Neural cell (in vitro differentiated cells): Measurements from ENCODE around the gene ZGLP1. TPM values are rescaled to one million over a fixed set of nuclear protein-coding genes. Genes with fewer than 3 reads are reported as not detected.

Experiments used
- H2AFZ ChIP-seq: fragments of 200-600, 300-800 bp; sonication (generic), shearing (Covaris generic); 2 replicates; pipeline ENCODE4 v1.6.0; 2014; ENCODE audit warnings: low read depth, mild to moderate bottlenecking, antibody characterized with exemption, low read length, moderate library complexity
- H3F3A ChIP-seq: fragments of 200-600 bp; shearing (Covaris generic); 2 replicates; pipeline ENCODE4 v1.6.1; 2016; ENCODE audit warnings: mild to moderate bottlenecking, moderate library complexity, mixed read lengths, antibody characterized with exemption, low read length; ENCODE audit not compliant: insufficient read depth, poor library complexity, severe bottlenecking
- H3K27ac ChIP-seq: fragments of 200-600, 300-800 bp; sonication (generic), shearing (Covaris generic); 2 replicates; pipeline ENCODE4 v1.5.1; 2014; ENCODE audit warnings: mild to moderate bottlenecking, low read length, moderate library complexity
- H3K27me3 ChIP-seq: fragments of 300-800, 200-600 bp; sonication (generic), shearing (Covaris generic); 2 replicates; pipeline ENCODE4 v1.6.0; 2014; ENCODE audit warnings: mild to moderate bottlenecking, low read depth, low read length, moderate library complexity; ENCODE audit not compliant: insufficient read depth
- H3K36me3 ChIP-seq: fragments of 300-800, 200-600 bp; sonication (generic), shearing (Covaris generic); 2 replicates; pipeline ENCODE4 v1.5.1; 2014; ENCODE audit warnings: mild to moderate bottlenecking, antibody characterized with exemption, low read length, moderate library complexity; ENCODE audit not compliant: insufficient read depth
- H3K4me2 ChIP-seq: fragments of 300-800, 200-600 bp; sonication (generic), shearing (Covaris generic); 2 replicates; pipeline ENCODE4 v1.6.0; 2014; ENCODE audit warnings: mild to moderate bottlenecking, low read length
- H3K4me3 ChIP-seq: fragments of 300-800, 200-600 bp; sonication (generic), shearing (Covaris generic); 2 replicates; pipeline ENCODE4 v1.5.1; 2014; ENCODE audit warnings: mild to moderate bottlenecking, low read length, moderate library complexity
- H3K79me2 ChIP-seq: fragments of 200-600 bp; shearing (Covaris generic); replicated peaks from 2 replicates; pipeline ENCODE4 v1.6.0; 2014; ENCODE audit warnings: mild to moderate bottlenecking, low read length, moderate library complexity; ENCODE audit not compliant: insufficient read depth
- H3K9ac ChIP-seq: fragments of 300-800, 200-600 bp; sonication (generic), shearing (Covaris generic); 2 replicates; pipeline ENCODE4 v1.6.1; 2016; ENCODE audit warnings: mild to moderate bottlenecking, low read length, mixed read lengths
- H3K9me2 ChIP-seq: fragments of 200-600 bp; shearing (Covaris generic); 2 replicates; pipeline ENCODE4 v1.6.1; 2016; ENCODE audit warnings: mild to moderate bottlenecking, low read length, mixed read lengths; ENCODE audit not compliant: insufficient read depth
- H3K9me3 ChIP-seq: fragments of 200-600, 300-800 bp; sonication (generic), shearing (Covaris generic); 2 replicates; pipeline ENCODE4 v1.6.1; 2016; ENCODE audit warnings: mild to moderate bottlenecking, mixed run types, low read length, moderate library complexity, mixed read lengths
- H4K20me1 ChIP-seq: fragments of 200-600 bp; shearing (Covaris generic); 2 replicates; pipeline ENCODE4 v1.6.1; 2016; ENCODE audit warnings: mild to moderate bottlenecking, mixed run types; ENCODE audit not compliant: insufficient read depth
- CTCF ChIP-seq: fragments of 450-650 bp; IDR thresholded peaks from 2 replicates; pipeline ENCODE4 v1.5.1; 2014; ENCODE audit warnings: antibody characterized with exemption, mild to moderate bottlenecking, moderate library complexity; ENCODE audit not compliant: poor library complexity, severe bottlenecking
- EP300 ChIP-seq: fragments of 450-650 bp; conservative IDR thresholded peaks from 2 replicates; pipeline ENCODE4 v1.6.1; 2014; ENCODE audit warnings: antibody characterized with exemption, mild to moderate bottlenecking, moderate library complexity; ENCODE audit not compliant: poor library complexity, severe bottlenecking
- EZH2 ChIP-seq: fragments of 200-600, 300-800 bp; shearing (Covaris generic), sonication (generic); IDR thresholded peaks from 2 replicates; pipeline ENCODE4 v1.6.1; 2014; ENCODE audit warnings: antibody characterized with exemption, low read length, borderline replicate concordance, mild to moderate bottlenecking; ENCODE audit not compliant: insufficient read depth, poor library complexity, severe bottlenecking
- MXI1 ChIP-seq: fragments of 450-650 bp; conservative IDR thresholded peaks from 2 replicates; pipeline ENCODE4 v1.6.1; 2014; ENCODE audit warnings: antibody characterized with exemption, mild to moderate bottlenecking; ENCODE audit not compliant: poor library complexity, severe bottlenecking
- POLR2AphosphoS5 ChIP-seq: IDR thresholded peaks from 2 replicates; pipeline ENCODE4 v1.6.1; 2012
- RAD21 ChIP-seq: fragments of 450-650 bp; conservative IDR thresholded peaks from 2 replicates; pipeline ENCODE4 v1.6.1; 2014; ENCODE audit warnings: antibody characterized with exemption, mild to moderate bottlenecking, moderate library complexity
- SMC3 ChIP-seq: fragments of 450-650 bp; conservative IDR thresholded peaks from 2 replicates; pipeline ENCODE4 v1.6.1; 2014; ENCODE audit warnings: antibody characterized with exemption, mild to moderate bottlenecking, moderate library complexity; ENCODE audit not compliant: poor library complexity
- polyA plus RNA-seq: library from polyadenylated mRNA; depleted of rRNA; stranded (reverse); fragments of >200 nt; gene quantifications from 2 replicates; pipeline ENCODE4 v1.2.3, GENCODE V29; 2014
- TF ChIP-seq, protein P1 (sequence below): IDR thresholded peaks from 2 replicates; pipeline ENCODE4 v1.6.1; 2012; ENCODE audit warnings: borderline replicate concordance

ZGLP1 gene
- polyA plus RNA-seq, 1 donor from 2014 or later = 22.8 TPM

DNA sequence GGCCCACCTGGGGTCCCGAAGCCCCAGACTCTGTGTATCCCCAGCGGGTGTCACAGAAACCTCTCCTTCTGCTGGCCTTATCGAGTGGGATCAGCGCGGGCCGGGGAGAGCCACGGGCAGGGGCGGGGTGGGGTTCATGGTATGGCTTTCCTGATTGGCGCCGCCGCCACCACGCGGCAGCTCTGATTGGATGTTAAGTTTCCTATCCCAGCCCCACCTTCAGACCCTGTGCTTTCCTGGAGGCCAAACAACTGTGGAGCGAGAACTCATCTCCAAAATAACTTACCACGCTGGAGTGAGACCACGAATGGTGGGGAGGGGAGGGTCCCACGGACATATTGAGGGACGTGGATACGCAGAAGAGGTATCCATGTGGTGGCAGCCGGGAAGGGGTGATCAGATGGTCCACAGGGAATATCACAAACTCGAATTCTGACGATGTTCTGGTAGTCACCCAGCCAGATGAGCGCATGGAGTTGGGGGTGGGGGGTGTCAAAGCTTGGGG, 20.9 kb downstream of the ZGLP1 start:
- no peaks in the 10 kb centered on the region for H3K36me3 ChIP-seq
- peaks cover 86% of the 10 kb centered on the region for H3K27me3 ChIP-seq
- no peak overlapping the region for H2AFZ ChIP-seq
- H3K4me3 ChIP-seq = peak overlapping the region; percentile 66
- H3K9me2 ChIP-seq = no peaks in the 10 kb centered on the region
- no peaks in the 10 kb centered on the region for H3F3A ChIP-seq
- no peak overlapping the region for H3K27ac ChIP-seq
- no peak overlapping the region for H3K9ac ChIP-seq
- H3K79me2 ChIP-seq = no peaks in the 10 kb centered on the region
- TF ChIP-seq MXI1 (no peak), CTCF (no peak)
- TF ChIP-seq, protein P1, sequence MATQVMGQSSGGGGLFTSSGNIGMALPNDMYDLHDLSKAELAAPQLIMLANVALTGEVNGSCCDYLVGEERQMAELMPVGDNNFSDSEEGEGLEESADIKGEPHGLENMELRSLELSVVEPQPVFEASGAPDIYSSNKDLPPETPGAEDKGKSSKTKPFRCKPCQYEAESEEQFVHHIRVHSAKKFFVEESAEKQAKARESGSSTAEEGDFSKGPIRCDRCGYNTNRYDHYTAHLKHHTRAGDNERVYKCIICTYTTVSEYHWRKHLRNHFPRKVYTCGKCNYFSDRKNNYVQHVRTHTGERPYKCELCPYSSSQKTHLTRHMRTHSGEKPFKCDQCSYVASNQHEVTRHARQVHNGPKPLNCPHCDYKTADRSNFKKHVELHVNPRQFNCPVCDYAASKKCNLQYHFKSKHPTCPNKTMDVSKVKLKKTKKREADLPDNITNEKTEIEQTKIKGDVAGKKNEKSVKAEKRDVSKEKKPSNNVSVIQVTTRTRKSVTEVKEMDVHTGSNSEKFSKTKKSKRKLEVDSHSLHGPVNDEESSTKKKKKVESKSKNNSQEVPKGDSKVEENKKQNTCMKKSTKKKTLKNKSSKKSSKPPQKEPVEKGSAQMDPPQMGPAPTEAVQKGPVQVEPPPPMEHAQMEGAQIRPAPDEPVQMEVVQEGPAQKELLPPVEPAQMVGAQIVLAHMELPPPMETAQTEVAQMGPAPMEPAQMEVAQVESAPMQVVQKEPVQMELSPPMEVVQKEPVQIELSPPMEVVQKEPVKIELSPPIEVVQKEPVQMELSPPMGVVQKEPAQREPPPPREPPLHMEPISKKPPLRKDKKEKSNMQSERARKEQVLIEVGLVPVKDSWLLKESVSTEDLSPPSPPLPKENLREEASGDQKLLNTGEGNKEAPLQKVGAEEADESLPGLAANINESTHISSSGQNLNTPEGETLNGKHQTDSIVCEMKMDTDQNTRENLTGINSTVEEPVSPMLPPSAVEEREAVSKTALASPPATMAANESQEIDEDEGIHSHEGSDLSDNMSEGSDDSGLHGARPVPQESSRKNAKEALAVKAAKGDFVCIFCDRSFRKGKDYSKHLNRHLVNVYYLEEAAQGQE = no peak
- peak overlapping the region; percentile 52 for H3K4me2 ChIP-seq
- H3K9me3 ChIP-seq = no peaks in the 10 kb centered on the region
- no peaks in the 10 kb centered on the region for H4K20me1 ChIP-seq

- H3F3A ChIP-seq = no peaks in the 10 kb centered on the region
- H3K4me2 ChIP-seq = no peak within 1 kb of the TSS
- no peak within 1 kb of the TSS for H3K9ac ChIP-seq
- H3K27me3 ChIP-seq = peaks cover 69% of the 10 kb centered on the region
- no peaks in the 10 kb centered on the region for H3K9me2 ChIP-seq
- H3K79me2 ChIP-seq = no peaks in the 10 kb centered on the region
- no peak within 1 kb of the TSS for H3K27ac ChIP-seq
- H2AFZ ChIP-seq = no peak within 1 kb of the TSS
- TF ChIP-seq MXI1 (no peak), RAD21 (no peak)
- H4K20me1 ChIP-seq = no peaks in the 10 kb centered on the region
- no peaks in the 10 kb centered on the region for H3K9me3 ChIP-seq
- no peak within 1 kb of the TSS for H3K4me3 ChIP-seq
- no peaks in the 10 kb centered on the region for H3K36me3 ChIP-seq
Observed at GRCh38 chr19:10286803-10287737, 22.5 kb downstream of the ZGLP1 start, which contains the start of gene ICAM4. Gene ICAM4 (plus strand): TSS chr19:10286955. CDS start chr19:10287013, 58 bp downstream.

DNA sequence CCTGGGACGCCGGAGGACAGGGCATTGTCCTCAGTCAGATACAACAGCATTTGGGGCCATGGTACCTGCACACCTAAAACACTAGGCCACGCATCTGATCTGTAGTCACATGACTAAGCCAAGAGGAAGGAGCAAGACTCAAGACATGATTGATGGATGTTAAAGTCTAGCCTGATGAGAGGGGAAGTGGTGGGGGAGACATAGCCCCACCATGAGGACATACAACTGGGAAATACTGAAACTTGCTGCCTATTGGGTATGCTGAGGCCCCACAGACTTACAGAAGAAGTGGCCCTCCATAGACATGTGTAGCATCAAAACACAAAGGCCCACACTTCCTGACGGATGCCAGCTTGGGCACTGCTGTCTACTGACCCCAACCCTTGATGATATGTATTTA, 24.2 kb downstream of the ZGLP1 start:
- Histone ChIP-seq H3K27me3 (peaks cover 52% of the 10 kb centered on the region), H3K4me3 (no peak overlapping the region)
- no peak for TF ChIP-seq SMC3
- no peak for TF ChIP-seq MXI1
- no peak for TF ChIP-seq POLR2AphosphoS5
- TF ChIP-seq EP300 = no peak
- no peak for TF ChIP-seq CTCF
- TF ChIP-seq EZH2 = no peak
- TF ChIP-seq, protein P1 = no peak

More for the DNA sequence above, 24.2 kb downstream of the ZGLP1 start:
- no peaks in the 10 kb centered on the region for H4K20me1 ChIP-seq
- no peak overlapping the region for H2AFZ ChIP-seq
- no peak overlapping the region for H3K4me2 ChIP-seq
- H3K79me2 ChIP-seq = no peaks in the 10 kb centered on the region
- H3K9me2 ChIP-seq = no peaks in the 10 kb centered on the region
- no peak overlapping the region for H3K27ac ChIP-seq
- H3F3A ChIP-seq = no peaks in the 10 kb centered on the region
- H3K9ac ChIP-seq = no peak overlapping the region
- no peaks in the 10 kb centered on the region for H3K9me3 ChIP-seq
- H3K36me3 ChIP-seq = no peaks in the 10 kb centered on the region
